K562 (cell line): ENCODE data around the gene ZFAND2B. TPM values are rescaled to one million over a fixed set of nuclear protein-coding genes. Genes with fewer than 3 reads are reported as not detected.

Experiments used
- ADNP ChIP-seq: fragments of 200-800 bp; sonication (Bioruptor generic); IDR thresholded peaks from 2 replicates; pipeline ENCODE4 v1.6.1; 2016; ENCODE audit warnings: missing genetic modification characterization, missing compliant biosample characterization
- ARID3A ChIP-seq: IDR thresholded peaks from 2 replicates; pipeline ENCODE4 v1.6.1; 2012; ENCODE audit warnings: low read depth, low read length, improper control_type of control experiment, borderline replicate concordance
- CBX1 ChIP-seq: sonication (generic); IDR thresholded peaks from 2 replicates; pipeline ENCODE4 v1.6.1; 2016; ENCODE audit warnings: antibody characterized with exemption, low read depth, mild to moderate bottlenecking
- CBX3 ChIP-seq, 2 experiments: IDR thresholded peaks; 1 replicate in 1 of 2; 2 replicates in 1 of 2; pipeline ENCODE4 v1.6.1; 2012; ENCODE audit warnings: inconsistent platforms in 2 of 2, low read length in 2 of 2, borderline replicate concordance in 1 of 2, control low read depth in 1 of 2
- CEBPG ChIP-seq, 3 experiments: fragments of 200-800 bp in 1 of 3; sonication (Bioruptor generic) in 1 of 3; sonication (generic) in 1 of 3; formaldehyde crosslinking in 1 of 3; IDR thresholded peaks in 2 of 3; conservative IDR thresholded peaks in 1 of 3; 2 replicates each; pipeline versions ENCODE4 v1.6.1 to v1.8.0; 2016 to 2022; ENCODE audit warnings: missing compliant biosample characterization in 2 of 3, missing genetic modification characterization in 2 of 3, mild to moderate bottlenecking in 1 of 3, missing genetic modification reagents in 1 of 3
- CREB3L1 ChIP-seq: fragments of 450-650 bp; IDR thresholded peaks from 2 replicates; pipeline ENCODE4 v1.6.1; 2014; ENCODE audit warnings: low read depth, mild to moderate bottlenecking, moderate library complexity, borderline replicate concordance
- CTBP1 ChIP-seq: fragments of 450-650 bp; IDR thresholded peaks from 2 replicates; pipeline ENCODE4 v1.6.1; 2016; ENCODE audit warnings: borderline replicate concordance
- LCOR ChIP-seq: sonication (generic); formaldehyde crosslinking; IDR thresholded peaks from 2 replicates; pipeline ENCODE4 v1.8.0; 2022; ENCODE audit warnings: mild to moderate bottlenecking, missing genetic modification reagents
- POLR2AphosphoS5 ChIP-seq: IDR thresholded peaks from 2 replicates; pipeline ENCODE4 v1.6.1; 2011; ENCODE audit warnings: mild to moderate bottlenecking, low read depth, low read length, moderate library complexity; ENCODE audit not compliant: control insufficient read depth, insufficient read depth
- RBM15 ChIP-seq: fragments of 200-400 bp; formaldehyde crosslinking; IDR thresholded peaks from 2 replicates; pipeline ENCODE4 v1.6.1; 2018; ENCODE audit warnings: mild to moderate bottlenecking, low read length, moderate library complexity; ENCODE audit not compliant: insufficient read depth
- TSC22D4 ChIP-seq: fragments of 450-650 bp; IDR thresholded peaks from 2 replicates; pipeline ENCODE4 v1.6.1; 2016; ENCODE audit warnings: missing genetic modification characterization, missing biosample characterization, control low read depth
- YBX1 ChIP-seq: fragments of 450-650 bp; IDR thresholded peaks from 2 replicates; pipeline ENCODE4 v1.7.1; 2016; ENCODE audit warnings: mild to moderate bottlenecking
- ZBTB1 ChIP-seq: sonication (generic); formaldehyde crosslinking; IDR thresholded peaks from 2 replicates; pipeline ENCODE4 v1.8.1; 2023; ENCODE audit warnings: missing genetic modification reagents, low read depth, mild to moderate bottlenecking, borderline replicate concordance
- ZNF318 ChIP-seq, 2 experiments: fragments of 450-650 bp; IDR thresholded peaks; 2 replicates each; pipeline ENCODE4 v1.6.1; 2016; ENCODE audit warnings: mild to moderate bottlenecking in 2 of 2, borderline replicate concordance in 1 of 2, low read depth in 1 of 2, moderate library complexity in 1 of 2
- ZNF436 ChIP-seq: fragments of 250-450, 450-650 bp; sonication (Bioruptor Pico); formaldehyde crosslinking; IDR thresholded peaks from 2 replicates; pipeline ENCODE4 v1.7.0; 2020; ENCODE audit warnings: mild to moderate bottlenecking
- ZNF785 ChIP-seq: fragments of 250-450 bp; sonication (Bioruptor Pico); IDR thresholded peaks from 2 replicates; pipeline ENCODE4 v1.4.0; 2020; ENCODE audit warnings: mild to moderate bottlenecking
- polyA plus RNA-seq, 8 experiments: library from polyadenylated mRNA; depleted of rRNA in 4 of 8; stranded (reverse) in 5 of 8; unstranded in 3 of 8; fragments of >200 nt; fragmentation: Nextera tagmentation in 2 of 8; fragmentation: Illumina TruSeq in 1 of 8; extraction: Ambion mirVana in 2 of 8; extraction: Trizol in 1 of 8; gene quantifications; 2 replicates each; pipeline versions ENCODE4 v1.2.1 to v1.2.3, GENCODE V29; 2011 to 2014; ENCODE audit warnings: inconsistent platforms in 1 of 8, missing spikeins in 1 of 8
- total RNA-seq, 7 experiments: library from RNA; depleted of rRNA in 6 of 7; stranded (reverse); fragments of >200 nt in 6 of 7; fragmentation: Illumina TruSeq in 2 of 7; extraction: Trizol in 2 of 7; gene quantifications; 2 replicates each; pipeline versions ENCODE4 v1.2.1 to v1.2.3, GENCODE V29; 2011 to 2021; ENCODE audit warnings: low replicate concordance in 1 of 7

ZFAND2B gene
- total and polyA plus RNA-seq, 9 of the 15 experiments (the other 6 are each of a cell fraction or from before 2014, with no cell fraction given), result 9.9 to 33.3 (median 26.1) TPM

- TF ChIP-seq ZNF318 (IDR thresholded peaks at IDR 0.05; ENCODE audit: borderline replicate concordance in 1 of 2, low read depth in 1 of 2) (0 out of 4 replicates have a peak, but pooled peaks of 1 of the 2 experiments have one; percentile 33), CTBP1 (no peak), RBM15 (no peak), CREB3L1 (0 out of 2 replicates have a peak, but pooled peaks have one; percentile 12), CBX3 (IDR thresholded peaks at IDR 0.05; ENCODE audit: borderline replicate concordance in 1 of 2, low read length in 2 of 2) (no peak), POLR2AphosphoS5 (no peak; the same call in 1 of the 2 replicates), ADNP (tag) (no peak), ZNF436 (CRISPR knock-in tag) (no peak), ZNF785 (CRISPR knock-in tag) (no peak), CBX1 (no peak), ARID3A (no peak), YBX1 (no peak), LCOR (CRISPR knock-in tag) (no peak), TSC22D4 (no peak), CEBPG (CRISPR knock-in tag; IDR thresholded peaks at IDR 0.05) (no peak), CEBPG (tag; conservative IDR thresholded peaks at IDR 0.05 in 1 of 2, IDR thresholded peaks at IDR 0.05 in 1 of 2) (no peak), ZBTB1 (CRISPR knock-in tag) (no peak)
Measured at GRCh38 chr2:219230059-219230540, 23.5 kb downstream of the ZFAND2B start (continued).
